ENCODE data around the gene ZNF648.
"Not testable (repeated sequence)": the region's sequence is repeated elsewhere in the genome, so short reads cannot be mapped to it uniquely, and the experiment has no call there.

ZNF648 gene

GRCh38 chr1:182052355-182052754, 9.2 kb downstream of the ZNF648 start:
- no peak for DNase-seq (ENCODE audit: low read depth)
- TF ChIP-seq, protein P1, sequence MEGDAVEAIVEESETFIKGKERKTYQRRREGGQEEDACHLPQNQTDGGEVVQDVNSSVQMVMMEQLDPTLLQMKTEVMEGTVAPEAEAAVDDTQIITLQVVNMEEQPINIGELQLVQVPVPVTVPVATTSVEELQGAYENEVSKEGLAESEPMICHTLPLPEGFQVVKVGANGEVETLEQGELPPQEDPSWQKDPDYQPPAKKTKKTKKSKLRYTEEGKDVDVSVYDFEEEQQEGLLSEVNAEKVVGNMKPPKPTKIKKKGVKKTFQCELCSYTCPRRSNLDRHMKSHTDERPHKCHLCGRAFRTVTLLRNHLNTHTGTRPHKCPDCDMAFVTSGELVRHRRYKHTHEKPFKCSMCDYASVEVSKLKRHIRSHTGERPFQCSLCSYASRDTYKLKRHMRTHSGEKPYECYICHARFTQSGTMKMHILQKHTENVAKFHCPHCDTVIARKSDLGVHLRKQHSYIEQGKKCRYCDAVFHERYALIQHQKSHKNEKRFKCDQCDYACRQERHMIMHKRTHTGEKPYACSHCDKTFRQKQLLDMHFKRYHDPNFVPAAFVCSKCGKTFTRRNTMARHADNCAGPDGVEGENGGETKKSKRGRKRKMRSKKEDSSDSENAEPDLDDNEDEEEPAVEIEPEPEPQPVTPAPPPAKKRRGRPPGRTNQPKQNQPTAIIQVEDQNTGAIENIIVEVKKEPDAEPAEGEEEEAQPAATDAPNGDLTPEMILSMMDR (IDR thresholded peaks at IDR 0.05; ENCODE audit: insufficient read depth, low read depth, low read length, missing control alignments) = no peak

GRCh38 chr1:182051938-182052337, 9.6 kb downstream of the ZNF648 start:
- peak; percentile 47 for DNase-seq (ENCODE audit: low read depth)
- TF ChIP-seq, protein P1 (IDR thresholded peaks at IDR 0.05; ENCODE audit: insufficient read depth, low read depth, low read length, missing control alignments) = peak; percentile 13
- no peak overlapping the region for H3K4me3 ChIP-seq (ENCODE audit: low read length)

More at GRCh38 chr1:182052355-182052754, 9.2 kb downstream of the ZNF648 start:
- no peak overlapping the region for H3K4me3 ChIP-seq (ENCODE audit: low read length)

GRCh38 chr1:182050481-182051448, 10.7 kb downstream of the ZNF648 start:
- H3K4me3 ChIP-seq (ENCODE audit: low read length) = no peak overlapping the region
- peak; percentile 63 for DNase-seq (ENCODE audit: low read depth)
- TF ChIP-seq, protein P1 (IDR thresholded peaks at IDR 0.05; ENCODE audit: insufficient read depth, low read depth, low read length, missing control alignments) = no peak

- TF ChIP-seq, protein P1 (IDR thresholded peaks at IDR 0.05; ENCODE audit: insufficient read depth, low read depth, low read length, missing control alignments) = no peak
- DNase-seq (ENCODE audit: low read depth) = no peak
- no peak overlapping the region for H3K4me3 ChIP-seq (ENCODE audit: low read length)
These were observed 12.9 kb downstream of the ZNF648 start for GRCh38 chr1:182048562-182048961.

GRCh38 chr1:182046763-182047162, 14.7 kb downstream of the ZNF648 start:
- DNase-seq (ENCODE audit: low read depth) = no peak
- no peak overlapping the region for H3K4me3 ChIP-seq (ENCODE audit: low read length)
- TF ChIP-seq, protein P1 (IDR thresholded peaks at IDR 0.05; ENCODE audit: insufficient read depth, low read depth, low read length, missing control alignments) = no peak

DNA sequence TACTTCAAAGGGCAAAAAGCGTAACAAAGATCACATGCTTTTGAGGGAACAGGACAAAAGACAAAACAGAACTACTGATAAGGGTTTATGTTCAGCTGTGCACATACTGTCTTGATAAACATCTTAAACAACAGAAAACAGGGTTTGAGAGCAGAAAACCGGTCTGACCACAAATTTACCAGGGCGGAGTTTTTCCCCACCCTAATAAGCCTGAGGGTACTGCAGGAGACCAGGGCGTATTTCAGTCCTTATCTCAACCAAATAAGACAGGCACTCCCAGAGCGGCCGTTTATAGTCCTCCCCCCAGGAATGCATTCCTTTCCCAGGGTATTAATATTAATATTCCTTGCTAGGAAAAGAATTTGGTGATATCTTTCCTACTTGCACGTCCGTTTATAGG, 16.0 kb downstream of the ZNF648 start:
- not testable (repeated sequence) for DNase-seq (ENCODE audit: low read depth); H3K4me3 ChIP-seq (ENCODE audit: low read length)

DNA sequence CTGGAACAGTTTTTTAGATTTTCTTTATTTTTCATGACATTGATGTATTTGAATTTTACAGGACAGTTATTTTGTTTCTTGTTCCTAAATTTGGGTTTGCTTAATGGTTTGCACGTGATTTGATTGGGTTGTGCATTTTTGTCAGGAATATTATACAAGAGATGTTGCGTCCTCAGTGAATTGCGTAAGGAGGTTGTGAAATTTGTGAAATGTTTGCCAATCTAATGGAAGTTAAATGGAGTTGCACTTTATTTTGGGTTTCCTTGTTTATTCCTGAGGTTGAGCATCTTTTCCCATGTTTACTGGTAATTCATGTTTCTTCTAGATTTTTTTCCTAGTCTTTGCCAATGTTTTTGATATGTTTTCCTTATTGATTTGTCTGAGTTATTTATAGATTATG, 19.9 kb downstream of the ZNF648 start:
- TF ChIP-seq, protein P1 (IDR thresholded peaks at IDR 0.05; ENCODE audit: insufficient read depth, low read depth, low read length, missing control alignments) = no peak
- H3K4me3 ChIP-seq (ENCODE audit: low read length) = no peak overlapping the region
- peak; percentile 31 for DNase-seq (ENCODE audit: low read depth)

Measured in epithelial cell of esophagus (primary cell).